Measurements from ENCODE around the gene CXCL16.
A peak's percentile ranks its signal among the peaks of the same experiment; 100 is the strongest.

The CXCL16 gene

DNA sequence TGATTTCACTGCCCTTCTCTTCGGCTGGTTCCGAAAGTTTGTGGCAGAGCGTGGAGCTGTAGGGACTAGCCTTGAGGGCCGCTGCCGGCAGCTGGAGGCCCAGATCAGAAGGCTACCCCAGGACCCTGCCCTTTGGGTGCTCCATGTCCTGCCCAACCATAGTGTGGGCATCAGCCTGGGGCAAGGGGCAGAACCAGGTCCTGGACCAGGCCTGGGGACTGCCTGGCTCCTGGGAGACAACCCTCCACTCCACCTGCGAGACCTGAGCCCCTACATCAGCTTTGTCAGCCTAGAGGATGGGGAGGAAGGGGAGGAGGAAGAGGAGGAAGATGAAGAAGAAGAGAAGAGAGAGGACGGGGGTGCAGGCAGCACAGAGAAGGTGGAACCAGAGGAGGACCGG, 856 bp upstream of the CXCL16 start:
- Mint-ChIP-seq H3K27me3 (peaks cover 51% of the 10 kb centered on the region), H3K4me1 (peaks cover 43% of the 10 kb centered on the region), H3K36me3 (no peaks in the 10 kb centered on the region), H3K27ac (peak overlapping the region; percentile 75), H3K4me3 (peak overlapping the region; percentile 74), H3K9me3 (no peaks in the 10 kb centered on the region)
- ATAC-seq, result no peak

DNA sequence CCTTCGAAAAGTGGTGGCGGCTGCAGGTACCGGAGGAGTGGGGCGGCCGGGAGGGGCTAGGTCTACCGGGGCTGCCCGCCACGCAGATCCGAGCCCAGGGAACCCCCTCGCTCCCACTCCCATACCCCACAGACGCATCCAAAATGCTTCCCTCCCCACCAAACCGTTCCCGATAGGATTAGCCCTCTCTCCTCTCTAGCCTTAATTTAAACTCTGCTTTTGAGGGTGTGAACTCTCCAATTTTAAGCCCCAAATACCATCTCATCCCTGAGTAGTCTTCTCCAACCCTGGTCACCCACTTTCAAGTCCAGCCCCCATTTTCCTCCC, 260 bp upstream of the CXCL16 start:
- Mint-ChIP-seq H3K4me1 (peaks cover 42% of the 10 kb centered on the region), H3K36me3 (no peaks in the 10 kb centered on the region), H3K27ac (peak overlapping the region; percentile 75), H3K4me3 (peak overlapping the region; percentile 74), H3K27me3 (peaks cover 45% of the 10 kb centered on the region), H3K9me3 (no peaks in the 10 kb centered on the region)
- ATAC-seq, result no peak

DNA sequence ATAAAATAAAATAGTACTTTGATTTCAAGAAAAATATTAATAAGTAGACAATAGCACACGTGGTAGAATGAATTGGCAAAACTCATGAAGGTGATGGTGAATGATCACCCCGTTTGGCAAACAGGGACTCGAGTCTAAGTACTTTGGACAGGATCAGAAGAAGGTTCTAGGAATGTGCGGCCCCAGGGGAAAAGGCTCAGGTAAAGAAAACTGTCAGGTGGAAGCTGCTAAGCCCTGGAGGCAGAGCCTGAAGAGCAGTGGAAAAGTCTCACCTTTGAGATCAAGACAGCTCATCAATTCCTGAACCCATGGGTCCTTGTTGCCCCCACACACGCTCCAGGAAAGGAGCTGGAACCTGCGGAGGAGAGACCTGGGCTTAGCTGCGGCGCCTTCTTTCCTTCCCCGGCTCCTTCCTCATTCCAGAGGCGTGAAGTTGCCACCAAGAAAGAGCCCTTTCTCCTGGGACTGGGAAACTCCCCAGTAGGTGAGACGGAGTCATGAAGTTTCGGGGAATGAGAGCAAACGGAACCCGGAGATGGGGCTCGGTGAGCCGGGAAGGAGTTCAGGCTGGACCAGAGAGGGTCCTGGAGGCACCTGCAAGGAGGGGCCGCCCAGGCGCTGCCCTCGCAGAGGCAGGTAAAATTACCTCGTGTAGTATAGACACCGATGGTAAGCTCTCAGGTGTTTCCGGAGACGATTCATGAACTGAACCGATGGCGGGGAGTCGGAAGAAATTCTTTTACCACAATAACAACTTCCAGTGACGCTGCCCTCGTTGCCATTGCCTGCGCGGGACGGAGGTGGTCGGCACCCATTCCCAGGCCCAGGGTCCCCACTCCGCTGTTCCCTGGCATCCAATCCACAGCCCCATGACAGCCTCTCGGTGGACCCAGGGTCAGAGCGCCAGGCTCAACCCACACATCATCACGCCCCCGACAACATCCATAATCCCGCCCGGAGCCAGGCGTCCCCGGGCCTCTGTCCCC, 1.3 kb downstream of the CXCL16 start:
- Mint-ChIP-seq H3K27ac (peak overlapping the region; percentile 83), H3K27me3 (peaks cover 29% of the 10 kb centered on the region), H3K4me3 (peak overlapping the region; percentile 84), H3K36me3 (no peaks in the 10 kb centered on the region), H3K9me3 (no peaks in the 10 kb centered on the region), H3K4me1 (peaks cover 56% of the 10 kb centered on the region)
- peak; percentile 21 for ATAC-seq

DNA sequence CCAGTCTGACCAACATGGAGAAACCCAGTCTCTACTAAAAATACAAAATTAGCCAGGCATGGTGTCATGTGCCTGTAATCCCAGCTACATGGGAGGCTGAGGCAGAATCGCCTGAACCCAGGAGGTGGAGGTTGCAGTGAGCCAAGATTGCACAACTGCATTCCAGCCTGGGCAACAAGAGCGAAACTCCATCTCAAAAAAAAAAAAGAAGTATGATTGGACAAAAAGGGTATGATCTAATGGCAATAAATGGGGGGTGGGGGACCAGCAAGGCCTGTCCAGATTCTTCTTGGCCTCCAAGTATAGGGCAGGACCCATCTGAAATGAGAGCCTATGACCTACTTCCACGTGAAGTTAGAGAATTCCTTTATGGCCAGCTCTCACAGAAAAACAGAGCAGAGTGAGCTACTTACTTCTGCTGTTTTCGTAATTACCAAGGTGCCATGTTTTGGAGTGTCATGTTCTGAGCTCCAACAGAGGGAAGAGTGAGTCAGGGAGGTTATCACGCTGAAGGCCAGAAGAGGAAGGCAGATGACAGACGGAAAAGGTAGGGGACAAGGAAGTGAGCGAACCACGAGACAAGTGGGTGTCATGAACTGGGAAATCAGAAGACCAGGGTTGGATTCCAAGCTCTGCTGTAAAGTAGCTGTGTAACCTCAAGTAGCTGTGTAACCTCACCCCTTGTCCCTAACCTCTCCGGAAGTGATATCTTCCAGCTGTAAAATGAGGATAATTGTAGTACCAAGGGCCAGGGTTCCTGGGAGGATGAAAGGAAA, 3.7 kb downstream of the CXCL16 start:
- ATAC-seq, result no peak
- H3K4me1 Mint-ChIP-seq, result peaks cover 60% of the 10 kb centered on the region
- no peak overlapping the region for H3K4me3 Mint-ChIP-seq
- H3K27me3 Mint-ChIP-seq, result peaks cover 8% of the 10 kb centered on the region
- H3K36me3 Mint-ChIP-seq, result no peaks in the 10 kb centered on the region
- H3K27ac Mint-ChIP-seq, result peak overlapping the region; percentile 89
- no peaks in the 10 kb centered on the region for H3K9me3 Mint-ChIP-seq

DNA sequence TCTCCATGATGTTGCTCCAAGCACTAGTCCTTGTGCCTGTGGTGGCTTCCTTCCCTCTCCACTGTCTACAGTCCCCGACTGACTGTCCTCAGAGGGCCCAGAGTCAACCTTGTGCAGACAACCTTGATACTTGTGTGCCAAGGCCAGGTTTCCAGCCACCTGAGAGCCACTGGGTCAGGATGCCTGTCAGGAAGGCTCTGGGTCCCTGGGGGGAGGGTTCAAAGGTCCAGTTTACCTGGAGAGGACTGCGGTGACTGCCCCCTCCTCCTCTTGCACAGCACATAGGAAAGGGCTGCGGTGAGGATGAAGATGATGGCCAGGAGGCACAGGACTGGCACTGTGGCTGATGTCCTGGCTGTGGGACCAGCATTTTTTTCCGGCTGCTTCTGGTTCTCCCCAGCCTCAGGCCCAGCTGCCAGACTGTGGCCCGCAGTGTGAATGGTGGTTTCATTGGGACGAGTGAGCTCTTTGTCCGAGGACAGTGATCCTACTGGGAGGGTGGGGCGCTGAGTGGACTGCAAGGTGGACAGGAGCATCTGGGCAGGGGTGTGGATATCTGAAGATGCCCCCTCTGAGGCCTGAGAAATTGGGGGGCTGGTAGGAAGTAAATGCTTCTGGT, 4.8 kb downstream of the CXCL16 start:
- ATAC-seq, result no peak
- peak overlapping the region; percentile 89 for H3K27ac Mint-ChIP-seq
- H3K9me3 Mint-ChIP-seq, result no peaks in the 10 kb centered on the region
- peaks cover 60% of the 10 kb centered on the region for H3K4me1 Mint-ChIP-seq
- no peak overlapping the region for H3K4me3 Mint-ChIP-seq
- no peaks in the 10 kb centered on the region for H3K27me3 Mint-ChIP-seq
- no peaks in the 10 kb centered on the region for H3K36me3 Mint-ChIP-seq

DNA sequence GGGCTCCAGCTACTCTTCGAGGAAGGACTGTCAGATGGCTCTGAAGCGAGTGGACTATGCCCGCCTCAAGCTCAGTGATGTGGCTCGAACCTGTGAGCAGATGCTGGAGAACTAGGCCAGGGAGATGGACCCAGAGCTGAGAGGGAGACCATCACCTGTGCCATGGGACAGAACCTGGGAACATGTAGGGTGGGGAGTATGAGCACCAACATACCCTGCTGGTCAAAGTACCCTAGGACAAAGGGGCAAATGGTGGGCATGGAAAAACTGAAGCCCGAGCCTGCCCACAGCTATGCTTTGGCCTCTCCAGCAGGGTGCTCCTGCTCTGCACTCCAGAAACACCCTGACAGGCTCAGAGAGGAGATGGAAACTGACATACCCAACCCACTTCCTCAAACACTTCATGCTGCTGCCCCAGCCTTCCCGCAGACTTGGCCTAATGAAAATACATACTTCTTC, 6.6 kb downstream of the CXCL16 start:
- peak; percentile 82 for ATAC-seq
- Mint-ChIP-seq H3K4me1 (peaks cover 49% of the 10 kb centered on the region), H3K27ac (peak overlapping the region; percentile 89), H3K4me3 (peak overlapping the region; percentile 59), H3K27me3 (no peaks in the 10 kb centered on the region), H3K9me3 (no peaks in the 10 kb centered on the region), H3K36me3 (no peaks in the 10 kb centered on the region)

DNA sequence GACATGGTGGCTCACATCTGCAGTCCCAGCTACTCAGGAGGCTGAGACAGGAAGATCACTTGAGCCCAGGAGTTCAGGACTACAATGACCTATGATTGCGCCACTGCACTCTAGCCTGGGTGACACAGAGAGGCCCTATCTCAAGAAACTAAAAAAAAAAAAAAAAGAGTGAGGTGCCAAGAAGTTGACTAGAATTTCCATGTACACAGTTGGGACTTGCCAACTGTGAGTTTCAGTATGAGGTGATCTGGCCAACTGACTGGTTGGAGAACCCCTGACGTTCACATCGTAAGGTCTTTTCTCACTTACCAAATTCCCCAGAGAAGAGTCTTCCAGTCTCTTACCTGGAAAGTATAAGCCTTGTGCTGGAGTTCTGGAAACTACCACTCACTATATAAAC, 11.6 kb downstream of the CXCL16 start:
- no peak for ATAC-seq
- Mint-ChIP-seq H3K36me3 (no peaks in the 10 kb centered on the region), H3K4me1 (peaks cover 34% of the 10 kb centered on the region), H3K27ac (peak overlapping the region; percentile 39), H3K27me3 (no peaks in the 10 kb centered on the region), H3K4me3 (peak overlapping the region; percentile 3), H3K9me3 (no peaks in the 10 kb centered on the region)

DNA sequence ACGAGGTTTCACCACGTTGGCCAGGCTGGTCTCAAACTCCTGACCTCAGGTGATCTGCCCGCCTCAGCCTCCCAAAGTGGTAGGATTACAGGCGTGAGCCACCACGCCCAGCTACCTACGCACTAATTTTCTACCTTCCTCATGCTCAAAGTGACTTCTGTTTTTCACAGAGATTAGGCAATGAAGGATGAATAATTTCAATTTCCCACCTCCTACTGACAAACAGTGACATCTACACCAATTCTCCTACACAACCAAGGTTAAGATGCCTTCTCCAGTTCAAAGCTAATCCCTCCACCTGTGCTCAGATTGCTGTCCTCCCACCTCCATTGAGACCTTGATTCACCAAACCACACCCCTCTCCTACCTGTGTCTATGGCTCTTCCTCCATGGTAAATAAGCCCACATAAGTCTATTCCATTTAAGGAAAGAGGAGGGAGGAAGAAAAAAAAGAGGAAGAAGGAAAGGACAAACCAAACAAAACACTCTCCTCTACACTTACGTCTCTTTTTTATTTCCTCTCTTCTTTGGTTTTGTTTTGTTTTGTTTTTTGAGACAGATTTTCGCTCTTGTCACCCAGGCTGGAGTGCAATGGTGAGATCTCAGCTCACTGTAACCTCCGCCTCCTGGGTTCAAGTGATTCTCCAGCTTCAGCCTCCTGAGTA, 13.9 kb downstream of the CXCL16 start:
- no peak for ATAC-seq
- H3K27ac Mint-ChIP-seq, result peak overlapping the region; percentile 31
- peaks cover 45% of the 10 kb centered on the region for H3K4me1 Mint-ChIP-seq

DNA sequence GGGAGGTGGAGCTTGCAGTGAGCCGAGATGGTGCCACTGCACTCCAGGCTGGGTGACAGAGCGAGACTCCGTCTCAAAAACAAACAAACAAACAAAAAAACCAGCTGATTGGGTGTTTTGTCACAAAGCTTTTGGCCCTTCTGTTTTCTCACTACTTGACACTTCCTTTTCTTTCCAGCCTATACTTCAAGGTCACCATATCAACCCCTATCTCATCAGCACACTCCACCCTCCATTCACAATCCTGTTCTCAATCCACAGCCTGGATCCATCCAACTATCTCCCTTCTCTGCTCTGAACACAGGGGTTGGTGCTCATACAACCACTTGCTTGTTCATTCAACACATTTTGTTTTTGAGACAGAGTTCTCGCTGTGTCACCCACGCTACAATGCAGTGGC, 15.1 kb downstream of the CXCL16 start:
- no peak overlapping the region for H3K4me3 Mint-ChIP-seq
- ATAC-seq, result no peak
- H3K27me3 Mint-ChIP-seq, result no peaks in the 10 kb centered on the region
- peaks cover 16% of the 10 kb centered on the region for H3K36me3 Mint-ChIP-seq
- peaks cover 42% of the 10 kb centered on the region for H3K4me1 Mint-ChIP-seq
- no peak overlapping the region for H3K27ac Mint-ChIP-seq
- H3K9me3 Mint-ChIP-seq, result no peaks in the 10 kb centered on the region

More for the DNA sequence above, 13.9 kb downstream of the CXCL16 start:
- H3K4me3 Mint-ChIP-seq, result no peak overlapping the region
- H3K36me3 Mint-ChIP-seq, result peaks cover 5% of the 10 kb centered on the region
- no peaks in the 10 kb centered on the region for H3K9me3 Mint-ChIP-seq
- no peaks in the 10 kb centered on the region for H3K27me3 Mint-ChIP-seq

DNA sequence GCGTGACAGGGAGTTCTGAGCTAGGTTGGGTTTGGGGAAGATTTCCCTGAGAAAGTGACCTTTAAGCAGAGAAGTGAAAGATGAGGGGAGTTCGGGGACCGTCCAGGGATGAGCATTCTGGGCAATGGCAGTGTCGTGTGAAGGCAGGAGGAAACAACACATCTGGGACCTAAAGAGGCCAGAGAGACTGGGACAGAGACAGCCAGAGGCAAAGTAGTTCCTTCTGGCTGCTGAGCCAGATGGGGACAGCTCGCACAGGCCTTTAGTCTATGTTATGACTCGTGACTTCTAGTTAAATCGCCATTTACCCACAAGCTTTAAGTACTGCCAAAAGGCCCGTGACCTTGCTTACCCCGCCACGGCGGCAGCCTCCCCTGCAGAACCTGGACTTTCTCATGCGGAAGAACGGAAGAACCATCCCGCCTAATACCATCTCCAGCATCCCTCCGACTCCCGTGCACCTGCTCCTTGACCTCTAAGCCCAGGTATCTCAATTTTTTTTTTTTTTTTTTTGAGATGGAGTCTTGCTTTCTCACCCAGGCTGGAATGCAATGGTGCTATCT, 17.0 kb downstream of the CXCL16 start:
- H3K36me3 Mint-ChIP-seq, result peaks cover 32% of the 10 kb centered on the region
- peaks cover 43% of the 10 kb centered on the region for H3K4me1 Mint-ChIP-seq
- H3K27ac Mint-ChIP-seq, result peak overlapping the region; percentile 74
- peak overlapping the region; percentile 13 for H3K4me3 Mint-ChIP-seq
- no peaks in the 10 kb centered on the region for H3K9me3 Mint-ChIP-seq
- H3K27me3 Mint-ChIP-seq, result no peaks in the 10 kb centered on the region
- peak; percentile 63 for ATAC-seq

DNA sequence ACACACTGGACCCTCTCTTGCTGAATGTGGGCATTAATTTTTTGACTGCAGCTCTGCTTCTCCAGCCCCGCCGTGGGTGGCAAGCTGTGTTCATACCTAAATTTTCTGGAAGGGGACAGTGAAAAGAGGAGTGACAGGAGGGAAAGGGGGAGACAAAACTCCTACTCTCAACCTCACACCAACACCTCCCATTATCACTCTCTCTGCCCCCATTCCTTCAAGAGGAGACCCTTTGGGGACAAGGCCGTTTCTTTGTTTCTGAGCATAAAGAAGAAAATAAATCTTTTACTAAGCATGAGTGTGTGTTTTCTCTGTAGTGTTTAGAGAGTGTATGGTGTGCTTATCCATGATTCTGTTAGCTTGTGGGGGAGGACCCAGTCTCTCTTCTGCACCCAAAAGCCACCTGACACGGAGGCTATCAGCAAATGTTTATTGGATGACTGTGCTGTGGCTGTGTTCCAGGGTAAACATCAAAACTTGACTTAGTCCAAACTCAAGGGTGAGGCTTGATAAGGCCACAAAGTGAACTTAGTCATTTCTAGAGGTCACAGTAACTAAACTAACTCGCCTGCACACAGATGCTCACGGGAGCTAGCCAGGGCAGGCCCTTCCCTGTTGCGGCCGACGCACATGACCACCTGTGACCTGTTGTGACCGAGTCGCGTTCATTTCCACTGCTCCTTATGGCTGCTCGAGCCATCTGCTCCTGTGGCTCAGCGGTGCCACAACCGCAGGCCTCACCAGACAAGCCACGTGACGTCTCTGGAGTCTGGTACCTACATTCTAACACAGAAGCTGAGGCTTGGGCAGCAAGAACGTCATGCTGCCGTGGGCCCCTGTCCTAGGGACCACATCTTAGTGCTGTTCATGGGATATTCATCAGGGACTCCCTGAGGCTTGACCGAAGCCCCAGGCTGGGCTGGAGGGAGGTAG, 18.3 kb downstream of the CXCL16 start:
- Mint-ChIP-seq H3K36me3 (peaks cover 43% of the 10 kb centered on the region), H3K27me3 (no peaks in the 10 kb centered on the region), H3K9me3 (no peaks in the 10 kb centered on the region), H3K4me3 (no peak overlapping the region), H3K27ac (peak overlapping the region; percentile 74), H3K4me1 (peaks cover 40% of the 10 kb centered on the region)
- ATAC-seq, result peak; percentile 92

DNA sequence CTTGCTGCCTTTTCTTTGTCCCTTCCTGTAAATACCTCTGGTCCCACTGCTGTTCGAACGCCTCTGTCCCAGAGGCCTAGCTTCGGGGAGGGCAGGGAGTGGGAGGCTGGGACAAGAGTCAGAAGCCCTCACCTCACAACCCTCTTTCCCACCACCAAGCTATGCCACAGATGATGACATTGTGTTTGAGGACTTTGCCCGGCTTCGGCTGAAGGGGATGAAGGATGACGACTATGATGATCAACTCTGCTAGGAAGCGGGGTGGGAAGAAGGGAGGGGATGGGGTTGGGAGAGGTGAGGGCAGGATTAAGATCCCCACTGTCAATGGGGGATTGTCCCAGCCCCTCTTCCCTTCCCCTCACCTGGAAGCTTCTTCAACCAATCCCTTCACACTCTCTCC, 18.9 kb downstream of the CXCL16 start:
- Mint-ChIP-seq H3K36me3 (peaks cover 47% of the 10 kb centered on the region), H3K4me3 (no peak overlapping the region), H3K4me1 (peaks cover 35% of the 10 kb centered on the region), H3K27me3 (no peaks in the 10 kb centered on the region), H3K27ac (peak overlapping the region; percentile 74), H3K9me3 (no peaks in the 10 kb centered on the region)
- no peak for ATAC-seq

DNA sequence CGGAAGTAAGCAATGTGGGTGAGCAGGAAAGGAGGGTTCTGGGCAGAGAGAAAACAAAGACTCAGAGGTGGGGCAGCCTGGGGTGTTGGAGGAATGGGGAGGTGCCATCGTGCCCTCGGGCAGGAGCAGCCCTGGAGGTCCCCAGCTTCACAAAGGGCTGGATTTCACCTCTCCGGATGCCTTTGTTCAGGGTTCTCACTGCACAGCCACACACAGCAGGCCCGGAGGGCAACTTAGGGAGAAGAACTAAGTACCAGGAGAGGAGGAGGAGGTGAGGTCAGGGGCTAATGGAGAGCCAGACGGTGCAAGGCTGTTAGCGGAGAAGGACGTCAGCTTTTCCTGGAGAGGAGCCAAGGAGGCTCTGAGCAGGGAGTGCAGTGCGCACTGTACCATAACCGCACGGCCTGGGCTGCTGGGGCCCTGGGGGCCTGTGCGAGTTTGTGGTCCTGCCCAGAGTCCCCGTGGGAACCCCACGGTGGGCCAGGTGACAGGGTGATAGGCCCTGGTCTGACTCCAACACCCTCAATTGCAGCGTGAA, 20.0 kb downstream of the CXCL16 start:
- H3K36me3 Mint-ChIP-seq, result peaks cover 54% of the 10 kb centered on the region
- no peak for ATAC-seq

More for the DNA sequence above, 20.0 kb downstream of the CXCL16 start:
- Mint-ChIP-seq H3K27ac (peak overlapping the region; percentile 4), H3K27me3 (no peaks in the 10 kb centered on the region), H3K4me3 (no peak overlapping the region), H3K4me1 (peaks cover 42% of the 10 kb centered on the region), H3K9me3 (no peaks in the 10 kb centered on the region)

All from stimulated activated memory B cell treated with anti-CD40 and anti-IgM and Interleukin-4, amounts not matched to agents 10 μg/mL and 1 μg/mL and 100 μg/mL, for 72 hours (primary cell).